ENCODE data around the gene GRIK4. TPM values are rescaled to one million over a fixed set of nuclear protein-coding genes. Genes with fewer than 3 reads are reported as not detected.

The GRIK4 gene
- total and polyA plus RNA-seq, 9 of the 15 experiments (the other 6 are each of a cell fraction or from before 2014, with no cell fraction given), result not detected

GRCh38 chr11:120571476-120571875, 59.9 kb downstream of the GRIK4 start:
- in situ Hi-C loops (cut with MboI), result no loop called here
- ChIA-PET POLR2A (no interaction called here), CTCF (ENCODE audit: low intra/inter-chr PET ratio) (no interaction called here)
- Histone ChIP-seq H3K4me1 (replicated peaks in 1 of 2; ENCODE audit: control insufficient read depth in 2 of 2, insufficient read depth in 2 of 2, low read length in 2 of 2) (no peaks in the 10 kb centered on the region), H3K27ac (ENCODE audit: extremely low read depth, low read depth, low read length) (no peak overlapping the region), H3K4me2 (ENCODE audit: insufficient read depth, low read length) (no peak overlapping the region), H3K27me3 (ENCODE audit: control insufficient read depth in 2 of 2, insufficient read depth in 2 of 2, low read length in 2 of 2) (peaks cover 2 to 38% of the 10 kb centered on the region in 2 experiments; a peak in 4 of 5 replicates), H3K9ac (ENCODE audit: insufficient read depth in 1 of 2, low read depth in 2 of 2, low read length in 2 of 2) (no peak overlapping the region), H3K9me1 (ENCODE audit: control insufficient read depth, insufficient read depth, low read length) (no peaks in the 10 kb centered on the region), H3K79me2 (ENCODE audit: control insufficient read depth, insufficient read depth, low read length) (no peaks in the 10 kb centered on the region), H4K20me1 (replicated peaks; ENCODE audit: control insufficient read depth, insufficient read depth, low read length) (no peaks in the 10 kb centered on the region; the same call in 1 of the 2 replicates), H3K4me3 (no peak overlapping the region), H2AFZ (ENCODE audit: low read depth, low read length) (no peak overlapping the region), H3K9me3 (replicated peaks; ENCODE audit: control insufficient read depth, insufficient read depth, low read depth, low read length) (no peaks in the 10 kb centered on the region), H3K36me3 (ENCODE audit: control insufficient read depth, insufficient read depth, low read length) (no peaks in the 10 kb centered on the region)
- intact Hi-C loops (cut with micrococcal nuclease), result no loop called here
- ATAC-seq (no peak), DNase-seq (ENCODE audit: extremely low read depth in 1 of 4, low spot score in 3 of 4) (no peak), FAIRE-seq (no peak)
- WGBS (ENCODE audit: insufficient coverage, low coverage, missing lambda C conversion rate), result 0% methylated on average over 1 of the region's 1 CpG
- BruUV-seq (replicated peaks), result no TSS peak
- TF ChIP-seq HLTF (IDR thresholded peaks at IDR 0.05), result no peak
- no peak for TF ChIP-seq ZFPM2 (CRISPR knock-in tag; IDR thresholded peaks at IDR 0.05)
- no peak for TF ChIP-seq ZNF197 (CRISPR knock-in tag; IDR thresholded peaks at IDR 0.05; ENCODE audit: low read depth)
- no peak for TF ChIP-seq MECOM (CRISPR knock-in tag; IDR thresholded peaks at IDR 0.05)
- TF ChIP-seq PCBP1 (IDR thresholded peaks at IDR 0.05; ENCODE audit: low read depth, low read length, poor library complexity, severe bottlenecking), result no peak
- TF ChIP-seq RHOXF2B (CRISPR knock-in tag; conservative IDR thresholded peaks at IDR 0.05), result no peak
- no peak for TF ChIP-seq SPI1 (IDR thresholded peaks at IDR 0.05; ENCODE audit: borderline replicate concordance, low read depth, low read length)
- TF ChIP-seq ZNF184 (CRISPR knock-in tag; IDR thresholded peaks at IDR 0.05), result no peak
- TF ChIP-seq, protein P1, sequence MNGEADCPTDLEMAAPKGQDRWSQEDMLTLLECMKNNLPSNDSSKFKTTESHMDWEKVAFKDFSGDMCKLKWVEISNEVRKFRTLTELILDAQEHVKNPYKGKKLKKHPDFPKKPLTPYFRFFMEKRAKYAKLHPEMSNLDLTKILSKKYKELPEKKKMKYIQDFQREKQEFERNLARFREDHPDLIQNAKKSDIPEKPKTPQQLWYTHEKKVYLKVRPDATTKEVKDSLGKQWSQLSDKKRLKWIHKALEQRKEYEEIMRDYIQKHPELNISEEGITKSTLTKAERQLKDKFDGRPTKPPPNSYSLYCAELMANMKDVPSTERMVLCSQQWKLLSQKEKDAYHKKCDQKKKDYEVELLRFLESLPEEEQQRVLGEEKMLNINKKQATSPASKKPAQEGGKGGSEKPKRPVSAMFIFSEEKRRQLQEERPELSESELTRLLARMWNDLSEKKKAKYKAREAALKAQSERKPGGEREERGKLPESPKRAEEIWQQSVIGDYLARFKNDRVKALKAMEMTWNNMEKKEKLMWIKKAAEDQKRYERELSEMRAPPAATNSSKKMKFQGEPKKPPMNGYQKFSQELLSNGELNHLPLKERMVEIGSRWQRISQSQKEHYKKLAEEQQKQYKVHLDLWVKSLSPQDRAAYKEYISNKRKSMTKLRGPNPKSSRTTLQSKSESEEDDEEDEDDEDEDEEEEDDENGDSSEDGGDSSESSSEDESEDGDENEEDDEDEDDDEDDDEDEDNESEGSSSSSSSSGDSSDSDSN (IDR thresholded peaks at IDR 0.05; ENCODE audit: borderline replicate concordance in 1 of 2, low read depth in 2 of 2, low read length in 2 of 2), result no peak
- TF ChIP-seq HDAC1 (IDR thresholded peaks at IDR 0.05), result no peak
- TF ChIP-seq KDM2B (CRISPR knock-in tag; IDR thresholded peaks at IDR 0.05), result no peak
- TF ChIP-seq STAT5B (CRISPR knock-in tag; IDR thresholded peaks at IDR 0.05), result no peak
- TF ChIP-seq MAFF (IDR thresholded peaks at IDR 0.05; ENCODE audit: low read length), result no peak
- TF ChIP-seq STAT5A (IDR thresholded peaks at IDR 0.05; ENCODE audit: borderline replicate concordance, low read length), result no peak
- TF ChIP-seq STAG1 (CRISPR knock-in tag; IDR thresholded peaks at IDR 0.05; ENCODE audit: borderline replicate concordance), result no peak
- TF ChIP-seq IFI16 (CRISPR knock-in tag; IDR thresholded peaks at IDR 0.05), result no peak
- no peak for TF ChIP-seq FOXK1 (CRISPR knock-in tag; IDR thresholded peaks at IDR 0.05; ENCODE audit: borderline replicate concordance)

All from K562 (cell line).